Small intestine (tissue), 7 donors: ENCODE results near the gene CWF19L1. TPM values are rescaled to one million over a fixed set of nuclear protein-coding genes. Genes with fewer than 3 reads are reported as not detected.

Experiments used
- DNase-seq, 2 donors: peaks; one replicate each; pipeline versions ENCODE4 v3.0.0 to v3.0.0-alpha.2; 2013
- FAIRE-seq: peaks from 2 replicates; lab custom pipeline; 2012; peaks lifted over from hg19 to GRCh38; lab: Jason Lieb, UNC
- H3K27ac ChIP-seq, 3 donors: one replicate each; pipeline ENCODE4 v1.5.1; 2013; ENCODE audit warnings: low read length in 2 of 3, mild to moderate bottlenecking in 2 of 3, control low read depth in 1 of 3, inconsistent platforms in 1 of 3, low read depth in 1 of 3, moderate library complexity in 1 of 3
- H3K27me3 ChIP-seq, 3 donors: one replicate each; pipeline ENCODE4 v1.6.1; 2013; ENCODE audit warnings: low read length in 3 of 3, inconsistent platforms in 1 of 3; ENCODE audit not compliant: control insufficient read depth in 3 of 3, insufficient read depth in 3 of 3
- H3K36me3 ChIP-seq, 3 donors: one replicate each; pipeline ENCODE4 v1.6.1; 2013; ENCODE audit warnings: low read length in 3 of 3, inconsistent platforms in 1 of 3, low read depth in 1 of 3, mild to moderate bottlenecking in 1 of 3, moderate library complexity in 1 of 3; ENCODE audit not compliant: control insufficient read depth in 3 of 3, insufficient read depth in 2 of 3
- H3K4me1 ChIP-seq, 3 donors: one replicate each; pipeline ENCODE4 v1.6.1; 2013; ENCODE audit warnings: low read length in 2 of 3, inconsistent platforms in 1 of 3, low read depth in 1 of 3, mild to moderate bottlenecking in 1 of 3, moderate library complexity in 1 of 3; ENCODE audit not compliant: control insufficient read depth in 3 of 3, insufficient read depth in 2 of 3
- H3K4me3 ChIP-seq, 3 donors: one replicate each; pipeline ENCODE4 v1.5.1; 2013; ENCODE audit warnings: low read length in 3 of 3, control low read depth in 1 of 3, inconsistent platforms in 1 of 3, low read depth in 1 of 3, mild to moderate bottlenecking in 1 of 3, moderate library complexity in 1 of 3
- H3K9me3 ChIP-seq, 2 donors: one replicate each; pipeline ENCODE4 v1.6.1; 2013; ENCODE audit warnings: low read depth in 1 of 2, low read length in 1 of 2; ENCODE audit not compliant: control insufficient read depth in 2 of 2, insufficient read depth in 1 of 2
- WGBS, 3 donors: extraction: QIAGEN DNeasy Blood & Tissue Kit; methylation state at CpG; one replicate each; pipeline ENCODE4 v1.1.7; 2013; 5-methylcytosine and 5-hydroxymethylcytosine counted together
- polyA plus RNA-seq, 4 donors: library from polyadenylated mRNA; stranded (reverse) in 3 of 4; unstranded in 1 of 4; fragments of 200-250 nt in 3 of 4; fragments of 120-200 nt in 1 of 4; gene quantifications; one replicate each; pipeline versions ENCODE4 v1.2.1 to v1.2.3, GENCODE V29; 2013
- donor health status: healthy with polysubstance abuse.
- donor health status: control.
- donor health status: control.
- donor health status: Bipolar disorder and iron deficiency.
- donor health status: healthy.

Gene CWF19L1
- polyA plus RNA-seq, 4 donors = 10.5 to 22.3 (median 18.8) TPM

GRCh38 chr10:100184840-100185239, 82.6 kb downstream of the CWF19L1 start:
- Histone ChIP-seq H3K36me3 (peaks cover 0 to 12% (median 3%) of the 10 kb centered on the region in 3 donors), H3K4me1 (peaks cover 3 to 34% (median 9%) of the 10 kb centered on the region in 3 donors), H3K27ac (peak overlapping the region; percentile 43 to 96 (median 72)), H3K9me3 (no peaks in the 10 kb centered on the region), H3K27me3 (no peaks in the 10 kb centered on the region), H3K4me3 (peak overlapping the region; percentile 53 to 97 (median 80))
- DNase-seq = peak; percentile 47
- 2 to 5% (median 3%) methylated on average over 4 of the region's 4 CpGs for WGBS, 3 donors
- no peak for FAIRE-seq

DNA sequence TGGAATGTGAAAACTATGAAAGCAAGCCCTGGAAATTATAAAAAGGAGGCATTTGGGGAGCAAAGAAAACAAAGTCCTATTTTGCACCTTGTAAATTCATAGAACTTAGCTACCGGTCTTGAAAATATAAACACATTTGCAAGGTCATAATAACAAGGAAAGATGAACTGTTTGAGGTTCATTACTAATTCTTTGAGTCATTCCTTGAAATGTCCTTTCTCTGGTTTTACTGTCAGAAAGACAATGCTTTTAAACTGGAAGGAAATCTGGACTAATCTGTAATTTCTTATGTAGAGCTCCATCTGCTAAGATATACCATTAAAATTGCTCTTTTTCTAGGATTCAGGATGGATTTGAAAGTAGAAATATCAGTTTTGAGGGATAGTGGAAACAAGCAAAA, 83.0 kb downstream of the CWF19L1 start:
- Histone ChIP-seq H3K27ac (peak overlapping the region in 2 of 3 donors; percentile 72 to 96), H3K4me3 (peak overlapping the region in 2 of 3 donors; percentile 80 to 97), H3K36me3 (peaks cover 0 to 10% (median 3%) of the 10 kb centered on the region in 3 donors), H3K27me3 (no peaks in the 10 kb centered on the region), H3K9me3 (no peaks in the 10 kb centered on the region), H3K4me1 (peaks cover 3 to 38% (median 10%) of the 10 kb centered on the region in 3 donors)
- 8 to 37% (median 11%) methylated on average over 1 of the region's 1 CpG for WGBS, 3 donors
- FAIRE-seq = no peak
- no peak for DNase-seq

- DNase-seq = peak; percentile 88 to 89
- 7 to 45% (median 24%) methylated on average over 3 of the region's 3 CpGs for WGBS, 3 donors
Measured at GRCh38 chr10:100183481-100183880, 84.0 kb downstream of the CWF19L1 start.

DNA sequence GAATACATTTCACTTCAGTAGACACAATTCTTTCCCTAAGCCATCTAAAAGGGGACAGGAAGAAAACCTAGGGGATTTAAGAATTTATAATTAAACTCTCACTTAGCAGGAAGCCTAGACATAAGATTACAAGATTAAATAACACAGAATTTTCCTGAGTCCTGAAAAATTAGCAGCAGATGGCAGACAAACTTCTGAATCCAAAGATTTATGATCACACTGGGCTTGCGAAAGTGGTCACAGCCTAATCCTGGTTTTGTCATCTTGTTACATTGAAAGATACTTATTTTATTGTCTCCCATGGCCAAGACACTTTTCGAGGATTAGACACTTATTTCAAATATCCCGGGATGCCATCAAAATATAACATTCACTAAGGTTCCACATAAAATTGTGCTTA, 84.5 kb downstream of the CWF19L1 start:
- FAIRE-seq (no peak), DNase-seq (no peak)
- Histone ChIP-seq H3K4me3 (no peak overlapping the region), H3K36me3 (peaks cover 0 to 9% (median 3%) of the 10 kb centered on the region in 3 donors), H3K4me1 (peaks cover 5 to 45% (median 12%) of the 10 kb centered on the region in 3 donors), H3K27me3 (no peaks in the 10 kb centered on the region), H3K27ac (peak overlapping the region; percentile 37 to 96 (median 66)), H3K9me3 (no peaks in the 10 kb centered on the region)
- 63 to 89% (median 78%) methylated on average over 3 of the region's 3 CpGs for WGBS, 3 donors

More at GRCh38 chr10:100183481-100183880, 84.0 kb downstream of the CWF19L1 start:
- Histone ChIP-seq H3K36me3 (peaks cover 0 to 10% (median 3%) of the 10 kb centered on the region in 3 donors), H3K27me3 (no peaks in the 10 kb centered on the region), H3K27ac (peak overlapping the region; percentile 37 to 96 (median 66)), H3K4me3 (no peak overlapping the region), H3K9me3 (no peaks in the 10 kb centered on the region), H3K4me1 (peaks cover 5 to 45% (median 12%) of the 10 kb centered on the region in 3 donors)
- no peak for FAIRE-seq

Other genes with a start within 250 kb of the CWF19L1 start
- under 1 TPM in 1 of 4 donors, not detected in 3; 0.99 TPM for gene CPN1, start 185.8 kb downstream of the CWF19L1 start, polyA plus RNA-seq
- gene ERLIN1, start 81.6 kb downstream of the CWF19L1 start, polyA plus RNA-seq = 10 to 100 TPM in 2 of 4 donors, 1 to 10 TPM in 2; 6.5 to 88.5 (median 19.0) TPM
- gene CHUK, start 38.0 kb downstream of the CWF19L1 start, polyA plus RNA-seq = 10 to 100 TPM; 11.9 to 18.3 (median 14.1) TPM
- 10 to 100 TPM; 33.3 to 47.6 (median 38.3) TPM for gene BLOC1S2, start 19.0 kb upstream of the CWF19L1 start, polyA plus RNA-seq
- gene PKD2L1, start 62.6 kb upstream of the CWF19L1 start, polyA plus RNA-seq = under 1 TPM in 3 of 4 donors, not detected in 1; 0.10 to 0.27 (median 0.19) TPM
- gene SCD, start 79.6 kb upstream of the CWF19L1 start, polyA plus RNA-seq = 100 to 1,000 TPM in 1 of 4 donors, 10 to 100 TPM in 3; 14.8 to 144 (median 22.2) TPM
- gene WNT8B, start 195.4 kb upstream of the CWF19L1 start, polyA plus RNA-seq = under 1 TPM in 1 of 4 donors, not detected in 3; 0.10 TPM